Astrocyte of the cerebellum (primary cell): ENCODE measurements around the gene ZNF428.
A peak's percentile ranks its signal among the peaks of the same experiment; 100 is the strongest.

ENCODE experiments used
- DNase-seq: peaks from one replicate; pipeline ENCODE4 v3.0.0-alpha.2; 2011; ENCODE audit warnings: low read depth
- H3K4me3 ChIP-seq: 2 replicates; pipeline ENCODE4 v1.5.1; 2011; ENCODE audit warnings: mild to moderate bottlenecking, low read depth, low read length, moderate library complexity
- CTCF ChIP-seq: IDR thresholded peaks from 2 replicates; pipeline ENCODE4 v1.5.1; 2012; ENCODE audit warnings: low read length, low read depth, moderate library complexity, mild to moderate bottlenecking; ENCODE audit errors: missing control alignments
- in situ Hi-C: cut with HindIII; loops from 2 replicates; pipeline ENCODE4 v1.10.0; 2017; ENCODE audit warnings: low sequenced_read_pairs

The ZNF428 gene

GRCh38 chr19:43595605-43595998 lies 23.8 kb downstream of the ZNF428 start:
- DNase-seq = no peak
- in situ Hi-C loops = loop anchor here (5.0 kb wide), 1 partner anchor 38 kb away; no protein-coding TSS in a partner anchor
- no peak for TF ChIP-seq CTCF
- H3K4me3 ChIP-seq = peak overlapping the region; percentile 63

GRCh38 chr19:43594710-43595604 lies 24.5 kb downstream of the ZNF428 start:
- DNase-seq = peak; percentile 24
- peak overlapping the region; percentile 63 for H3K4me3 ChIP-seq
- in situ Hi-C loops = loop anchor here (5.0 kb wide), 1 partner anchor 38 kb away; no protein-coding TSS in a partner anchor
- peak; percentile 90 for TF ChIP-seq CTCF

GRCh38 chr19:43594081-43594697 lies 25.2 kb downstream of the ZNF428 start:
- in situ Hi-C loops = no loop called here
- H3K4me3 ChIP-seq = peak overlapping the region; percentile 63
- TF ChIP-seq CTCF = no peak
- DNase-seq = no peak

- TF ChIP-seq CTCF = no peak
- H3K4me3 ChIP-seq = no peak overlapping the region
- no peak for DNase-seq
- in situ Hi-C loops = no loop called here
These were observed 26.6 kb downstream of the ZNF428 start for GRCh38 chr19:43592800-43593350.

GRCh38 chr19:43591904-43592772 lies 27.3 kb downstream of the ZNF428 start:
- no peak overlapping the region for H3K4me3 ChIP-seq
- DNase-seq = no peak
- in situ Hi-C loops = no loop called here
- no peak for TF ChIP-seq CTCF

GRCh38 chr19:43589678-43590077 lies 29.8 kb downstream of the ZNF428 start:
- in situ Hi-C loops = no loop called here
- no peak overlapping the region for H3K4me3 ChIP-seq
- TF ChIP-seq CTCF = no peak
- DNase-seq = no peak
